ENCODE data around the gene P2RY11.

GRCh38 chr19:10141973-10142372 is 30.5 kb downstream of the P2RY11 start:
- TF ChIP-seq CTCF (conservative IDR thresholded peaks at IDR 0.05) (no peak), EZH2 (IDR thresholded peaks at IDR 0.05; ENCODE audit: low read depth) (no peak)

Measured in PC-9 (cell line).